HFFc6 (cell line): ENCODE measurements around the gene CLK3. TPM values are rescaled to one million over a fixed set of nuclear protein-coding genes. Genes with fewer than 3 reads are reported as not detected.

ENCODE experiments used
- DNase-seq: peaks from one replicate; pipeline ENCODE4 v3.0.0-alpha.2; 2018
- H3K27ac Mint-ChIP-seq: 2 replicates; pipeline ENCODE4 v1.8.0; 2020; ENCODE audit warnings: mild to moderate bottlenecking, mixed read lengths
- H3K27me3 Mint-ChIP-seq: 2 replicates; pipeline ENCODE4 v1.8.0; 2021; ENCODE audit warnings: mild to moderate bottlenecking, moderate library complexity, mixed read lengths; ENCODE audit not compliant: insufficient read depth
- H3K36me3 Mint-ChIP-seq: 2 replicates; pipeline ENCODE4 v1.8.0; 2021; ENCODE audit warnings: low read depth, mixed read lengths
- H3K4me1 Mint-ChIP-seq: 2 replicates; pipeline ENCODE4 v1.8.0; 2020; ENCODE audit warnings: low read depth, mixed read lengths
- H3K4me3 Mint-ChIP-seq: 2 replicates; pipeline ENCODE4 v1.8.0; 2020; ENCODE audit warnings: mild to moderate bottlenecking, moderate library complexity, mixed read lengths
- H3K9me3 Mint-ChIP-seq: 2 replicates; pipeline ENCODE4 v1.8.0; 2020; ENCODE audit warnings: mild to moderate bottlenecking, mixed read lengths
- total RNA-seq, 6 experiments: library from RNA; stranded (reverse); fragmentation: NEBNext Ultra II Directional; extraction: Animal tissue kit (Norgen Biotek cat#: 25700); gene quantifications; 2 replicates in 1 of 6; 3 replicates in 5 of 6; pipeline ENCODE4 v1.2.3, GENCODE V29; 2021
- TF ChIP-seq, protein P1 (sequence below): fragments of 200-600 bp; sonication (generic); IDR thresholded peaks from 2 replicates; pipeline ENCODE4 v1.5.0; 2021; ENCODE audit warnings: antibody characterized with exemption, mild to moderate bottlenecking

The CLK3 gene
- total RNA-seq, 6 experiments from 2014 or later, result 45.4 to 53.0 (median 46.9) TPM

DNA sequence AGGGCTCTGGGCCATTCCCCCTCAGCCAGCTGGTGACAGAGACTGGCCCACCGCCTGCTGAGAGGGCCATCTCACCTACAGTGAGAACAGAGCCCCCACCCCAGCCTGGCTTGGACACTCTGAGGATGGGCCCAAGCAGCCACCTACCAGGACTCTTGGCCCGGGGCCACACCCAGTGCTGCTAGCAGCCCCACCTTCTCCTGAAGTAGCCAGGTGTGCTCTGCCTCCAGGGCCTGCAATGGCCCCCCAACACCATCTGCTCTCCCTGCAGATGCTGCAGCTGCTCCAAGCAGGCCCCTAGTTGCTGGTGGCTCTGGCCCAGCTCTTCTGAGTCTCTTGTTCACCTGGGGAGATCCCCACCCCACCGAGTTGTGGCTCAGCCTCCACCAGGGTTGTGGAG lies 6.8 kb upstream of the CLK3 start:
- Mint-ChIP-seq H3K9me3 (no peaks in the 10 kb centered on the region), H3K36me3 (no peaks in the 10 kb centered on the region), H3K27me3 (peaks cover 26% of the 10 kb centered on the region), H3K4me1 (no peaks in the 10 kb centered on the region), H3K4me3 (no peak overlapping the region), H3K27ac (no peak overlapping the region)
- no peak for DNase-seq
- TF ChIP-seq, protein P1, sequence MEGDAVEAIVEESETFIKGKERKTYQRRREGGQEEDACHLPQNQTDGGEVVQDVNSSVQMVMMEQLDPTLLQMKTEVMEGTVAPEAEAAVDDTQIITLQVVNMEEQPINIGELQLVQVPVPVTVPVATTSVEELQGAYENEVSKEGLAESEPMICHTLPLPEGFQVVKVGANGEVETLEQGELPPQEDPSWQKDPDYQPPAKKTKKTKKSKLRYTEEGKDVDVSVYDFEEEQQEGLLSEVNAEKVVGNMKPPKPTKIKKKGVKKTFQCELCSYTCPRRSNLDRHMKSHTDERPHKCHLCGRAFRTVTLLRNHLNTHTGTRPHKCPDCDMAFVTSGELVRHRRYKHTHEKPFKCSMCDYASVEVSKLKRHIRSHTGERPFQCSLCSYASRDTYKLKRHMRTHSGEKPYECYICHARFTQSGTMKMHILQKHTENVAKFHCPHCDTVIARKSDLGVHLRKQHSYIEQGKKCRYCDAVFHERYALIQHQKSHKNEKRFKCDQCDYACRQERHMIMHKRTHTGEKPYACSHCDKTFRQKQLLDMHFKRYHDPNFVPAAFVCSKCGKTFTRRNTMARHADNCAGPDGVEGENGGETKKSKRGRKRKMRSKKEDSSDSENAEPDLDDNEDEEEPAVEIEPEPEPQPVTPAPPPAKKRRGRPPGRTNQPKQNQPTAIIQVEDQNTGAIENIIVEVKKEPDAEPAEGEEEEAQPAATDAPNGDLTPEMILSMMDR, result no peak

DNA sequence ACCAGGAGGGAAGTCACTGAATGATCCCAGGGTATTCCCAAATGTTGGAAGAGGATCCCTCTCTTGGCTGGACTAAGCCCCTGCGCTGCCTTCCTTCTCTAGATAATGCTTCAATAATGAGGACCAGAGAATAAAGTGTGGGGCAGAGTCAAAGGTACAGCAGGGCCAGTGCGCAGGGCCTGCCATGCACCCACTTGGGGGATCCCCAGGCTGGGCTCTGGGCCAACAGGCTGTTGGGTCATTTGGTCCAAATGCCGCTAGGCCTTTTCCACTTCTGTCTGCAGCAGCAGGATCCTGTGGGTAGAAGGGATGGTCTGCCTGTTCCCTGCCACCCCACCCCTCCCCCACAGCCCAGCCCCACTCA lies 5.7 kb upstream of the CLK3 start:
- TF ChIP-seq, protein P1, result no peak
- Mint-ChIP-seq H3K4me1 (no peaks in the 10 kb centered on the region), H3K4me3 (no peak overlapping the region), H3K36me3 (no peaks in the 10 kb centered on the region), H3K27ac (no peak overlapping the region), H3K27me3 (peaks cover 26% of the 10 kb centered on the region), H3K9me3 (no peaks in the 10 kb centered on the region)
- no peak for DNase-seq

DNA sequence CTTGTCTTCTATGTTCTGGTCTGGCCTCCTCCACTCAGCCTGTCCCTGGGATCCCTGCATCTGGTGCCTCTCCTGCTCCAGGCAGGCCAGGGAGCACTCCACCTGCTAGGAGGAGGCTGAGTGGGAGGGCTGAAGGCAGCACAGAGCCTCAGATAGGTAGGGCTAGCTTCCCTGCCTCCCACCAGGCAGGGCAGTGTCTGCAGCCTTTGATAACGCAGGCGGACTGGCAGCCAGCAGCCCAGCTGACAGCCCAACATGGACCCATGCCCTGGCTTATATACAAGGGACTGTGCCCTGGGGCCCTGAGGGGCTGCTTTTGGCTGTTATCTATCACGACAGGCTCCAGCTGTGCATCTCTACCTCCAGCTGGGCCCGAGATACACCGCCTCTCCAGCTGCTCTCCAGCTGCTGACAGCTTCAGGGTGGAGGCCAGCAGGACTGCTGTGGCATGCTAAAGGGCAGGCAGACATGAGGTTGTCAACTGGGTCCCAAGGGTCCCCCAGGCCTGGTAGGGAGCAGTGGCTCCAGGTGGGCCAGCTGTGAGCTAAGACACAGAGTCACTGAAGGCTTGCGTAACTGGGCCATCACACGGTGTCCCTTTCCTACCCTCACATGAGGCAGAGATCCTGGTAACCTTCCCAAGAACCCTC lies 5.2 kb upstream of the CLK3 start:
- no peaks in the 10 kb centered on the region for H3K9me3 Mint-ChIP-seq
- no peak overlapping the region for H3K4me3 Mint-ChIP-seq
- no peaks in the 10 kb centered on the region for H3K4me1 Mint-ChIP-seq
- H3K27ac Mint-ChIP-seq, result no peak overlapping the region
- DNase-seq, result no peak
- peaks cover 26% of the 10 kb centered on the region for H3K27me3 Mint-ChIP-seq
- H3K36me3 Mint-ChIP-seq, result no peaks in the 10 kb centered on the region
- TF ChIP-seq, protein P1, result no peak

DNA sequence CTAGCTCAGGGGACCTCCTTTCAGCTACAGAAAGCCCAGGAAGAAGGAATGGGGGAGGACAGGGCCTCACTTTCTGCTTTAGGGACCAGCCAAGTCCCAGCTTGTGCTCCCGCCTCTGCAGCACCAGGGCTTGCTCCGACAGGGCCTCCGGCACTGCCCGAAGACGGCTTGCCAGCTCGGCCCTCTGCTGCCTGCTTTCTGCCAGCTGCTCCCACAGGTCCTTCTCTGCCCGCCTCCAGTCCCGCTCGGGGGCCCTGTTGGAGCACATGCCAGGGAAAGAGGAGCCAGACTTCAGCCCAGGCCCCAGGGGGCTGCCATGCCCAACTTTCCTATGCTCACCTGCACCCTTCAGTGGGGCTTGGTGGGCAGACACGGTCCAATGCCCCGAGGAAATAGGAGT lies 4.3 kb upstream of the CLK3 start:
- Mint-ChIP-seq H3K36me3 (no peaks in the 10 kb centered on the region), H3K27ac (no peak overlapping the region), H3K9me3 (no peaks in the 10 kb centered on the region), H3K4me1 (no peaks in the 10 kb centered on the region), H3K4me3 (no peak overlapping the region), H3K27me3 (peaks cover 26% of the 10 kb centered on the region)
- DNase-seq, result no peak
- TF ChIP-seq, protein P1, result no peak

DNA sequence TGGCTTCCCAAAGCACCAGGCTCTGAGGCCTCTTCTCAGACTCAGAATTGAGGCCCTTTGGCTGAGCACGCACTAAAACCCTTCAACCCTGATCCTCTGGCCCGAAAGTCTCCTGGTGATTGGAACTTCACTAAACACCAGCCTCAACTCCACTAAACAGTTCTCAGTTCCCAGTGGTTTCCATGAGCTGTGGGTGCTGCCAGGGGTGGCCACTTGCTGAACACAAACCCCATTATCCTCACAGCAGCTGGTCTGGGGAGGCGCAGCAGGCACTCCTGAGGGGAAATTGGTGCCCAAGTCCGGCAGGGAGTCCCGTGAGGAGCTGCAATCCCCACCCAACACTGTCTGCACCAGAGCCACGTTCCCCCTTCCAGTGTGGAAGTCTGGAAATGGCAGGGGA lies 3.8 kb upstream of the CLK3 start:
- no peak for DNase-seq
- H3K4me1 Mint-ChIP-seq, result peaks cover 5% of the 10 kb centered on the region
- no peak overlapping the region for H3K27ac Mint-ChIP-seq
- TF ChIP-seq, protein P1, result no peak
- no peaks in the 10 kb centered on the region for H3K9me3 Mint-ChIP-seq
- no peaks in the 10 kb centered on the region for H3K36me3 Mint-ChIP-seq
- peaks cover 24% of the 10 kb centered on the region for H3K27me3 Mint-ChIP-seq
- H3K4me3 Mint-ChIP-seq, result no peak overlapping the region
